Neural cell (in vitro differentiated cells): ENCODE results near the gene ARNT2. TPM values are rescaled to one million over a fixed set of nuclear protein-coding genes. Genes with fewer than 3 reads are reported as not detected.

ENCODE experiments used
- H2AFZ ChIP-seq: fragments of 200-600, 300-800 bp; sonication (generic), shearing (Covaris generic); 2 replicates; pipeline ENCODE4 v1.6.0; 2014; ENCODE audit warnings: low read depth, mild to moderate bottlenecking, antibody characterized with exemption, low read length, moderate library complexity
- H3F3A ChIP-seq: fragments of 200-600 bp; shearing (Covaris generic); 2 replicates; pipeline ENCODE4 v1.6.1; 2016; ENCODE audit warnings: mild to moderate bottlenecking, moderate library complexity, mixed read lengths, antibody characterized with exemption, low read length; ENCODE audit not compliant: insufficient read depth, poor library complexity, severe bottlenecking
- H3K27ac ChIP-seq: fragments of 200-600, 300-800 bp; sonication (generic), shearing (Covaris generic); 2 replicates; pipeline ENCODE4 v1.5.1; 2014; ENCODE audit warnings: mild to moderate bottlenecking, low read length, moderate library complexity
- H3K27me3 ChIP-seq: fragments of 300-800, 200-600 bp; sonication (generic), shearing (Covaris generic); 2 replicates; pipeline ENCODE4 v1.6.0; 2014; ENCODE audit warnings: mild to moderate bottlenecking, low read depth, low read length, moderate library complexity; ENCODE audit not compliant: insufficient read depth
- H3K36me3 ChIP-seq: fragments of 300-800, 200-600 bp; sonication (generic), shearing (Covaris generic); 2 replicates; pipeline ENCODE4 v1.5.1; 2014; ENCODE audit warnings: mild to moderate bottlenecking, antibody characterized with exemption, low read length, moderate library complexity; ENCODE audit not compliant: insufficient read depth
- H3K4me2 ChIP-seq: fragments of 300-800, 200-600 bp; sonication (generic), shearing (Covaris generic); 2 replicates; pipeline ENCODE4 v1.6.0; 2014; ENCODE audit warnings: mild to moderate bottlenecking, low read length
- H3K4me3 ChIP-seq: fragments of 300-800, 200-600 bp; sonication (generic), shearing (Covaris generic); 2 replicates; pipeline ENCODE4 v1.5.1; 2014; ENCODE audit warnings: mild to moderate bottlenecking, low read length, moderate library complexity
- H3K79me2 ChIP-seq: fragments of 200-600 bp; shearing (Covaris generic); replicated peaks from 2 replicates; pipeline ENCODE4 v1.6.0; 2014; ENCODE audit warnings: mild to moderate bottlenecking, low read length, moderate library complexity; ENCODE audit not compliant: insufficient read depth
- H3K9ac ChIP-seq: fragments of 300-800, 200-600 bp; sonication (generic), shearing (Covaris generic); 2 replicates; pipeline ENCODE4 v1.6.1; 2016; ENCODE audit warnings: mild to moderate bottlenecking, low read length, mixed read lengths
- H3K9me2 ChIP-seq: fragments of 200-600 bp; shearing (Covaris generic); 2 replicates; pipeline ENCODE4 v1.6.1; 2016; ENCODE audit warnings: mild to moderate bottlenecking, low read length, mixed read lengths; ENCODE audit not compliant: insufficient read depth
- H3K9me3 ChIP-seq: fragments of 200-600, 300-800 bp; sonication (generic), shearing (Covaris generic); 2 replicates; pipeline ENCODE4 v1.6.1; 2016; ENCODE audit warnings: mild to moderate bottlenecking, mixed run types, low read length, moderate library complexity, mixed read lengths
- H4K20me1 ChIP-seq: fragments of 200-600 bp; shearing (Covaris generic); 2 replicates; pipeline ENCODE4 v1.6.1; 2016; ENCODE audit warnings: mild to moderate bottlenecking, mixed run types; ENCODE audit not compliant: insufficient read depth
- CTCF ChIP-seq: fragments of 450-650 bp; IDR thresholded peaks from 2 replicates; pipeline ENCODE4 v1.5.1; 2014; ENCODE audit warnings: antibody characterized with exemption, mild to moderate bottlenecking, moderate library complexity; ENCODE audit not compliant: poor library complexity, severe bottlenecking
- EP300 ChIP-seq: fragments of 450-650 bp; conservative IDR thresholded peaks from 2 replicates; pipeline ENCODE4 v1.6.1; 2014; ENCODE audit warnings: antibody characterized with exemption, mild to moderate bottlenecking, moderate library complexity; ENCODE audit not compliant: poor library complexity, severe bottlenecking
- EZH2 ChIP-seq: fragments of 200-600, 300-800 bp; shearing (Covaris generic), sonication (generic); IDR thresholded peaks from 2 replicates; pipeline ENCODE4 v1.6.1; 2014; ENCODE audit warnings: antibody characterized with exemption, low read length, borderline replicate concordance, mild to moderate bottlenecking; ENCODE audit not compliant: insufficient read depth, poor library complexity, severe bottlenecking
- MXI1 ChIP-seq: fragments of 450-650 bp; conservative IDR thresholded peaks from 2 replicates; pipeline ENCODE4 v1.6.1; 2014; ENCODE audit warnings: antibody characterized with exemption, mild to moderate bottlenecking; ENCODE audit not compliant: poor library complexity, severe bottlenecking
- POLR2AphosphoS5 ChIP-seq: IDR thresholded peaks from 2 replicates; pipeline ENCODE4 v1.6.1; 2012
- RAD21 ChIP-seq: fragments of 450-650 bp; conservative IDR thresholded peaks from 2 replicates; pipeline ENCODE4 v1.6.1; 2014; ENCODE audit warnings: antibody characterized with exemption, mild to moderate bottlenecking, moderate library complexity
- SMC3 ChIP-seq: fragments of 450-650 bp; conservative IDR thresholded peaks from 2 replicates; pipeline ENCODE4 v1.6.1; 2014; ENCODE audit warnings: antibody characterized with exemption, mild to moderate bottlenecking, moderate library complexity; ENCODE audit not compliant: poor library complexity
- TAF1 ChIP-seq: IDR thresholded peaks from 2 replicates; pipeline ENCODE4 v1.6.1; 2012; ENCODE audit warnings: low read depth
- polyA plus RNA-seq: library from polyadenylated mRNA; depleted of rRNA; stranded (reverse); fragments of >200 nt; gene quantifications from 2 replicates; pipeline ENCODE4 v1.2.3, GENCODE V29; 2014
- TF ChIP-seq, protein P1 (sequence below): IDR thresholded peaks from 2 replicates; pipeline ENCODE4 v1.6.1; 2012; ENCODE audit warnings: borderline replicate concordance

ARNT2 gene
- polyA plus RNA-seq, 1 donor from 2014 or later, result 41.2 TPM

- Histone ChIP-seq H3K27me3 (no peaks in the 10 kb centered on the region), H3K4me2 (no peak overlapping the region), H3K27ac (no peak overlapping the region), H3K79me2 (no peaks in the 10 kb centered on the region), H3K4me3 (no peak overlapping the region), H2AFZ (no peak overlapping the region), H4K20me1 (no peaks in the 10 kb centered on the region), H3K9me2 (no peaks in the 10 kb centered on the region), H3K9ac (no peak overlapping the region), H3K9me3 (no peaks in the 10 kb centered on the region), H3K36me3 (no peaks in the 10 kb centered on the region), H3F3A (no peaks in the 10 kb centered on the region)
- TF ChIP-seq MXI1 (no peak), SMC3 (no peak), POLR2AphosphoS5 (no peak)
These were observed 201.5 kb downstream of the ARNT2 start for GRCh38 chr15:80605591-80606150.

- H2AFZ ChIP-seq, result no peak overlapping the region
- no peak for TF ChIP-seq SMC3
- TF ChIP-seq, protein P1, sequence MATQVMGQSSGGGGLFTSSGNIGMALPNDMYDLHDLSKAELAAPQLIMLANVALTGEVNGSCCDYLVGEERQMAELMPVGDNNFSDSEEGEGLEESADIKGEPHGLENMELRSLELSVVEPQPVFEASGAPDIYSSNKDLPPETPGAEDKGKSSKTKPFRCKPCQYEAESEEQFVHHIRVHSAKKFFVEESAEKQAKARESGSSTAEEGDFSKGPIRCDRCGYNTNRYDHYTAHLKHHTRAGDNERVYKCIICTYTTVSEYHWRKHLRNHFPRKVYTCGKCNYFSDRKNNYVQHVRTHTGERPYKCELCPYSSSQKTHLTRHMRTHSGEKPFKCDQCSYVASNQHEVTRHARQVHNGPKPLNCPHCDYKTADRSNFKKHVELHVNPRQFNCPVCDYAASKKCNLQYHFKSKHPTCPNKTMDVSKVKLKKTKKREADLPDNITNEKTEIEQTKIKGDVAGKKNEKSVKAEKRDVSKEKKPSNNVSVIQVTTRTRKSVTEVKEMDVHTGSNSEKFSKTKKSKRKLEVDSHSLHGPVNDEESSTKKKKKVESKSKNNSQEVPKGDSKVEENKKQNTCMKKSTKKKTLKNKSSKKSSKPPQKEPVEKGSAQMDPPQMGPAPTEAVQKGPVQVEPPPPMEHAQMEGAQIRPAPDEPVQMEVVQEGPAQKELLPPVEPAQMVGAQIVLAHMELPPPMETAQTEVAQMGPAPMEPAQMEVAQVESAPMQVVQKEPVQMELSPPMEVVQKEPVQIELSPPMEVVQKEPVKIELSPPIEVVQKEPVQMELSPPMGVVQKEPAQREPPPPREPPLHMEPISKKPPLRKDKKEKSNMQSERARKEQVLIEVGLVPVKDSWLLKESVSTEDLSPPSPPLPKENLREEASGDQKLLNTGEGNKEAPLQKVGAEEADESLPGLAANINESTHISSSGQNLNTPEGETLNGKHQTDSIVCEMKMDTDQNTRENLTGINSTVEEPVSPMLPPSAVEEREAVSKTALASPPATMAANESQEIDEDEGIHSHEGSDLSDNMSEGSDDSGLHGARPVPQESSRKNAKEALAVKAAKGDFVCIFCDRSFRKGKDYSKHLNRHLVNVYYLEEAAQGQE, result no peak
- TF ChIP-seq EP300, result no peak
- no peak for TF ChIP-seq EZH2
- TF ChIP-seq CTCF, result no peak
- no peak for TF ChIP-seq POLR2AphosphoS5
- no peak for TF ChIP-seq MXI1
- no peak for TF ChIP-seq RAD21
- TF ChIP-seq TAF1, result no peak
- H3K4me3 ChIP-seq, result no peak overlapping the region
- no peaks in the 10 kb centered on the region for H3K36me3 ChIP-seq
- no peak overlapping the region for H3K4me2 ChIP-seq
- no peaks in the 10 kb centered on the region for H3K79me2 ChIP-seq
- no peaks in the 10 kb centered on the region for H3K9me3 ChIP-seq
- H3F3A ChIP-seq, result no peaks in the 10 kb centered on the region
- no peak overlapping the region for H3K9ac ChIP-seq
- H3K27me3 ChIP-seq, result no peaks in the 10 kb centered on the region
- H3K27ac ChIP-seq, result no peak overlapping the region
- H3K9me2 ChIP-seq, result no peaks in the 10 kb centered on the region
- H4K20me1 ChIP-seq, result no peaks in the 10 kb centered on the region
These were observed 202.4 kb downstream of the ARNT2 start for GRCh38 chr15:80606511-80607071.
